MM.1S (cell line): ENCODE data around the gene IL24.

Experiments used
- EZH2phosphoT487 ChIP-seq: fragments of 300-600 bp; sonication (generic); IDR thresholded peaks from 2 replicates; pipeline ENCODE4 v1.6.1; 2018; ENCODE audit warnings: antibody characterized with exemption, low read length
- TF ChIP-seq, protein P1 (sequence below): fragments of 300-600 bp; sonication (generic); IDR thresholded peaks from 2 replicates; pipeline ENCODE4 v1.5.1; 2016; ENCODE audit warnings: antibody characterized with exemption, low read length, mixed read lengths

DNA sequence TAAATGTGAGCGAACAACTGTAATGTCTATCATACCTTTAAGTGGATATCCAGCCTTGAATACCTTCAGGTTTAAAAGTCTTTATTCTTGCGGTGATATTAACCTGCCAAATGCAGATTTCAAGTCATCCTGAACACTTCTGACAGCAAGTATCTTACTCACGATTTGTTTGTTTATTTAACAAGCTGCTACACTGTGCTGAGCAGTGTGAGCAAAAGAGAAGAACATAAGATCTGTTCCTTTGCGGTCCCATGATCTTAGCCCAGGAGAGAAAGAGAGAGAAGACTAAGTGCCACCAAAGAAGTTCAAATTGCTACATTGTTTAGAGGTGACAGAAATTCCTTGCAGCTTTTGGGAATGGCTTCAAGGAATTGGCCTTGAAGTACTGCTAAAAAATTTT, 9.5 kb upstream of the IL24 start:
- TF ChIP-seq, protein P1, sequence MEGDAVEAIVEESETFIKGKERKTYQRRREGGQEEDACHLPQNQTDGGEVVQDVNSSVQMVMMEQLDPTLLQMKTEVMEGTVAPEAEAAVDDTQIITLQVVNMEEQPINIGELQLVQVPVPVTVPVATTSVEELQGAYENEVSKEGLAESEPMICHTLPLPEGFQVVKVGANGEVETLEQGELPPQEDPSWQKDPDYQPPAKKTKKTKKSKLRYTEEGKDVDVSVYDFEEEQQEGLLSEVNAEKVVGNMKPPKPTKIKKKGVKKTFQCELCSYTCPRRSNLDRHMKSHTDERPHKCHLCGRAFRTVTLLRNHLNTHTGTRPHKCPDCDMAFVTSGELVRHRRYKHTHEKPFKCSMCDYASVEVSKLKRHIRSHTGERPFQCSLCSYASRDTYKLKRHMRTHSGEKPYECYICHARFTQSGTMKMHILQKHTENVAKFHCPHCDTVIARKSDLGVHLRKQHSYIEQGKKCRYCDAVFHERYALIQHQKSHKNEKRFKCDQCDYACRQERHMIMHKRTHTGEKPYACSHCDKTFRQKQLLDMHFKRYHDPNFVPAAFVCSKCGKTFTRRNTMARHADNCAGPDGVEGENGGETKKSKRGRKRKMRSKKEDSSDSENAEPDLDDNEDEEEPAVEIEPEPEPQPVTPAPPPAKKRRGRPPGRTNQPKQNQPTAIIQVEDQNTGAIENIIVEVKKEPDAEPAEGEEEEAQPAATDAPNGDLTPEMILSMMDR, result no peak
- TF ChIP-seq EZH2phosphoT487, result no peak
